Measurements from ENCODE around the gene ARHGEF3.

DNA sequence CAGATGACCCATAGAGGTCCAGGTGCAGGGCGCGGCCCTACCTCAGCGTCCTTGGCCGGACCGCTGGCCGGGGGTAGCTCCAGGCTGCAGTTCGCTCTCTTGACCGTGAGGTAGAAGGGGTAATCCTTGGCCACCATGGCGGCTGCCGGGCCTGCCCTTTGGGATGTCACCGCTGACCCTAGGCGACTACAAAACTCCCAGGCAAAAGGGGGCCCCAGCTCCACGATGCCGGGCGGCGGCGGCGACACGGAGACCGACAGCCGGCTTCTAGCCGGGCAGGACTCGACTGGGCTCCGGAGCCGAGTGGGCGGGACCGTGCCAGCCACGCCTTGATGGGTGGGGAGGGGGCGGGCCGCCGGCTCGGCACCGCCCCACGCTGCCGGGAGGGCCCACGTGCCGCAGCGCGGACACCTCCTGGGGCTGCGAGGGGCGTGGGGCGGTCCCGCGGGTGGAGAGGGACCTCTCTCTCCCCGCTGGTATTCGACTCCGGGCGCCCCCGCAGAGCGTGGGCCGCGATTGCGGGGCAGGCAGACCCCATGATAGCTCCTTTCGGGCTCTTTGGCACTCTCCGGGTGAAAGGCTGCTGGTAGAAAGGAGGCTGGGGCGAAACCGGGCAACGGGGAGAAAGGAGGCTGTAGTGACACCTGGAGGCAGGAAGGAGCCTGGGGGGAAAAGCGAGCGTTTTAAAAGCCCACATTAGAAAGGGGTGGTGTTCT is at the start of gene ARHGEF3:
- TF ChIP-seq POLR2A (IDR thresholded peaks at IDR 0.05; ENCODE audit: low read depth, low read length) (peak; percentile 64; the same call in 1 of the 2 replicates), POLR2AphosphoS5 (IDR thresholded peaks at IDR 0.05; ENCODE audit: low read depth, low read length) (peak; percentile 57; the same call in 1 of the 2 replicates), TAF1 (IDR thresholded peaks at IDR 0.05; ENCODE audit: low read depth, low read length) (peak; percentile 76), SPI1 (IDR thresholded peaks at IDR 0.05; ENCODE audit: low read depth, low read length) (no peak), POU2F2 (IDR thresholded peaks at IDR 0.05; ENCODE audit: low read depth, low read length) (no peak)
